HG02798 (cell line): Measurements from ENCODE around the gene PPP4R4.

Experiments
- ATAC-seq: cut with Tn5 transposase; IDR thresholded peaks from one replicate; pipeline ENCODE4 v1.9.1; 2021; ENCODE audit warnings: mild to moderate bottlenecking; ENCODE audit not compliant: unreplicated experiment, poor library complexity

The PPP4R4 gene

GRCh38 chr14:94304243-94304642 lies 130.1 kb downstream of the PPP4R4 start:
- no peak for ATAC-seq

- no peak for ATAC-seq
These were observed 131.5 kb downstream of the PPP4R4 start for GRCh38 chr14:94305620-94306019.

GRCh38 chr14:94306047-94306978 lies 132.2 kb downstream of the PPP4R4 start:
- no peak for ATAC-seq

- ATAC-seq = no peak
These were observed 133.4 kb downstream of the PPP4R4 start for GRCh38 chr14:94307410-94307992.

- ATAC-seq = no peak
These were observed 135.6 kb downstream of the PPP4R4 start for GRCh38 chr14:94309721-94310120.

GRCh38 chr14:94310248-94310647 lies 136.1 kb downstream of the PPP4R4 start:
- ATAC-seq = no peak

- ATAC-seq = no peak
These were observed 138.5 kb downstream of the PPP4R4 start for GRCh38 chr14:94312481-94313246.

- no peak for ATAC-seq
These were observed 140.0 kb downstream of the PPP4R4 start for GRCh38 chr14:94313991-94314655.

- no peak for ATAC-seq
These were observed 140.8 kb downstream of the PPP4R4 start for GRCh38 chr14:94314890-94315289.

GRCh38 chr14:94316692-94317091 lies 142.6 kb downstream of the PPP4R4 start:
- ATAC-seq = no peak

GRCh38 chr14:94317259-94317658 lies 143.1 kb downstream of the PPP4R4 start:
- no peak for ATAC-seq

- peak; percentile 45 for ATAC-seq
These were observed 146.1 kb downstream of the PPP4R4 start for GRCh38 chr14:94320243-94320642.

GRCh38 chr14:94321421-94322271 lies 147.5 kb downstream of the PPP4R4 start:
- ATAC-seq = no peak

GRCh38 chr14:94322648-94323570 lies 148.8 kb downstream of the PPP4R4 start, which contains the start of gene SERPINA6:
Gene SERPINA6 (minus strand): TSS chr14:94323336. CDS start chr14:94314648, 8,688 bp downstream.
- no peak for ATAC-seq

GRCh38 chr14:94328196-94328595 lies 154.1 kb downstream of the PPP4R4 start:
- ATAC-seq = no peak
